HCT116 (cell line): ENCODE data around the gene POLR2A.

Experiments used
- CBX3 ChIP-seq: IDR thresholded peaks from 2 replicates; pipeline ENCODE4 v1.6.1; 2012; ENCODE audit warnings: low read depth
- EZH2 ChIP-seq: fragments of 200-600 bp; sonication (generic); IDR thresholded peaks from 2 replicates; pipeline ENCODE4 v1.6.1; 2017; ENCODE audit warnings: antibody characterized with exemption, mixed run types
- POLR2A ChIP-seq: IDR thresholded peaks from 2 replicates; pipeline ENCODE4 v1.7.0; 2011; ENCODE audit warnings: borderline replicate concordance; ENCODE audit not compliant: insufficient read depth, insufficient read length; ENCODE audit errors: extremely low read depth
- RAD21 ChIP-seq: IDR thresholded peaks from 2 replicates; pipeline ENCODE4 v1.6.1; 2012; ENCODE audit warnings: low read depth, mild to moderate bottlenecking
- TF ChIP-seq, protein P1 (sequence below): IDR thresholded peaks from 2 replicates; pipeline ENCODE4 v1.6.1; 2012
- TF ChIP-seq, protein P2 (sequence below), 3 experiments: fragments of 200-600 bp in 1 of 3; sonication (generic) in 1 of 3; IDR thresholded peaks in 2 of 3; conservative IDR thresholded peaks in 1 of 3; 2 replicates each; pipeline ENCODE4 v1.5.1; 2012 to 2017; ENCODE audit warnings: low read depth in 2 of 3, low read length in 2 of 3, antibody characterized with exemption in 1 of 3, borderline replicate concordance in 1 of 3, control low read depth in 1 of 3, mild to moderate bottlenecking in 1 of 3, mixed read lengths in 1 of 3, mixed run types in 1 of 3, moderate library complexity in 1 of 3; ENCODE audit not compliant: insufficient read depth in 1 of 3

GRCh38 chr17:7443499-7444485 lies 40.4 kb upstream of the POLR2A start:
- TF ChIP-seq, protein P1, sequence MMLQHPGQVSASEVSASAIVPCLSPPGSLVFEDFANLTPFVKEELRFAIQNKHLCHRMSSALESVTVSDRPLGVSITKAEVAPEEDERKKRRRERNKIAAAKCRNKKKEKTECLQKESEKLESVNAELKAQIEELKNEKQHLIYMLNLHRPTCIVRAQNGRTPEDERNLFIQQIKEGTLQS = no peak
- no peak for TF ChIP-seq EZH2
- TF ChIP-seq POLR2A = no peak
- TF ChIP-seq, protein P2, sequence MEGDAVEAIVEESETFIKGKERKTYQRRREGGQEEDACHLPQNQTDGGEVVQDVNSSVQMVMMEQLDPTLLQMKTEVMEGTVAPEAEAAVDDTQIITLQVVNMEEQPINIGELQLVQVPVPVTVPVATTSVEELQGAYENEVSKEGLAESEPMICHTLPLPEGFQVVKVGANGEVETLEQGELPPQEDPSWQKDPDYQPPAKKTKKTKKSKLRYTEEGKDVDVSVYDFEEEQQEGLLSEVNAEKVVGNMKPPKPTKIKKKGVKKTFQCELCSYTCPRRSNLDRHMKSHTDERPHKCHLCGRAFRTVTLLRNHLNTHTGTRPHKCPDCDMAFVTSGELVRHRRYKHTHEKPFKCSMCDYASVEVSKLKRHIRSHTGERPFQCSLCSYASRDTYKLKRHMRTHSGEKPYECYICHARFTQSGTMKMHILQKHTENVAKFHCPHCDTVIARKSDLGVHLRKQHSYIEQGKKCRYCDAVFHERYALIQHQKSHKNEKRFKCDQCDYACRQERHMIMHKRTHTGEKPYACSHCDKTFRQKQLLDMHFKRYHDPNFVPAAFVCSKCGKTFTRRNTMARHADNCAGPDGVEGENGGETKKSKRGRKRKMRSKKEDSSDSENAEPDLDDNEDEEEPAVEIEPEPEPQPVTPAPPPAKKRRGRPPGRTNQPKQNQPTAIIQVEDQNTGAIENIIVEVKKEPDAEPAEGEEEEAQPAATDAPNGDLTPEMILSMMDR (IDR thresholded peaks at IDR 0.05 in 2 of 3, conservative IDR thresholded peaks at IDR 0.05 in 1 of 3; ENCODE audit: borderline replicate concordance in 1 of 3, insufficient read depth in 1 of 3, low read depth in 2 of 3, low read length in 2 of 3) = no peak
- TF ChIP-seq CBX3 = no peak
- no peak for TF ChIP-seq RAD21
